RPMI8226 (cell line): ENCODE measurements around the gene RPL13.
"Not testable (repeated sequence)": the region's sequence is repeated elsewhere in the genome, so short reads cannot be mapped to it uniquely, and the experiment has no call there.

Experiments
- DNase-seq: peaks from one replicate; pipeline ENCODE4 v3.0.0-alpha.2; 2015

RPL13 gene

GRCh38 chr16:89563639-89564392 lies 3.3 kb downstream of the RPL13 start:
- no peak for DNase-seq

- DNase-seq: no peak
Observed at GRCh38 chr16:89564476-89565255, 4.2 kb downstream of the RPL13 start.

- no peak for DNase-seq
Observed at GRCh38 chr16:89565256-89565505, 4.7 kb downstream of the RPL13 start.

- DNase-seq: peak; percentile 66
Observed at GRCh38 chr16:89565506-89566372, 5.3 kb downstream of the RPL13 start.

- DNase-seq: no peak
Observed at GRCh38 chr16:89567656-89568594, 7.4 kb downstream of the RPL13 start.

- no peak for DNase-seq
Observed at GRCh38 chr16:89569506-89570341, 9.2 kb downstream of the RPL13 start.

- no peak for DNase-seq
Observed at GRCh38 chr16:89570342-89570923, 10.0 kb downstream of the RPL13 start.

- DNase-seq: not testable (repeated sequence)
Observed at GRCh38 chr16:89570983-89571598, 10.6 kb downstream of the RPL13 start.

GRCh38 chr16:89571636-89572035 lies 11.2 kb downstream of the RPL13 start:
- DNase-seq: no peak

- DNase-seq: no peak
Observed at GRCh38 chr16:89572073-89572484, 11.6 kb downstream of the RPL13 start.

GRCh38 chr16:89572485-89573205 lies 12.2 kb downstream of the RPL13 start:
- no peak for DNase-seq

- no peak for DNase-seq
Observed at GRCh38 chr16:89573826-89574680, 13.6 kb downstream of the RPL13 start.

- peak; percentile 82 for DNase-seq
Observed at GRCh38 chr16:89574681-89575246, 14.3 kb downstream of the RPL13 start.

- DNase-seq: peak; percentile 56
Observed at GRCh38 chr16:89575247-89576152, 15.0 kb downstream of the RPL13 start, which contains the start of gene CPNE7. Gene CPNE7, plus strand, starts transcription at chr16:89575758. Its CDS starts 140 bp downstream, at chr16:89575898.

GRCh38 chr16:89576153-89577054 lies 15.9 kb downstream of the RPL13 start:
- no peak for DNase-seq
